ENCODE data around the gene GADD45A.

GRCh38 chr1:67708606-67709005 is 23.6 kb downstream of the GADD45A start:
- TF ChIP-seq EZH2 (IDR thresholded peaks at IDR 0.05; ENCODE audit: low read length, missing control alignments) (no peak), CTCF (conservative IDR thresholded peaks at IDR 0.05 in 1 of 2, IDR thresholded peaks at IDR 0.05 in 1 of 2; ENCODE audit: low read depth in 1 of 2, low read length in 2 of 2) (no peak)

Data from fibroblast of lung (primary cell).